Stimulated activated naive CD8-positive, alpha-beta T cell treated with anti-CD3 and anti-CD28 coated beads, Interleukin-15, Interleukin-2, amounts not matched to agents 100 U/mL and 50 U/mL, for 24 hours (primary cell): ENCODE data around the gene ZNF208.
"Not testable (repeated sequence)": the region's sequence is repeated elsewhere in the genome, so short reads cannot be mapped to it uniquely, and the experiment has no call there.

ENCODE experiments used
- ATAC-seq: fragments of 150-1000 bp; cut with Tn5 transposase; one replicate; pipeline ENCODE4 v1.10.0; 2021
- DNase-seq: peaks from one replicate; pipeline ENCODE4 v3.0.0; 2021

The ZNF208 gene

GRCh38 chr19:21884786-21885185, 126.0 kb downstream of the ZNF208 start:
- DNase-seq, ATAC-seq: not testable (repeated sequence)

- ATAC-seq (no peak), DNase-seq (no peak)
Measured at GRCh38 chr19:21883516-21883915, 127.2 kb downstream of the ZNF208 start.
